IMR-90 (cell line): Measurements from ENCODE around the gene GRIA4. TPM values are rescaled to one million over a fixed set of nuclear protein-coding genes. Genes with fewer than 3 reads are reported as not detected.

Experiments
- ATAC-seq: fragments of 200-7000 bp; cut with Tn5 transposase; 2 replicates; pipeline ENCODE4 v1.9.1; 2020; ENCODE audit warnings: low read depth, mild to moderate bottlenecking, moderate library complexity
- BruUV-seq: library from RNA; stranded (reverse); fragments of 400-500 nt; replicated peaks from 2 replicates; lab custom pipeline; 2021; lab: Mats Ljungman, UMichigan
- CTCF ChIA-PET: fragments of 300-600 bp; formaldehyde crosslinking; extraction: SDS; loops from one replicate; lab custom pipeline; 2021; ENCODE audit warnings: antibody characterized with exemption; lab: Yijun Ruan, JAX
- POLR2A ChIA-PET: fragments of 300-600 bp; sonication (Branson Sonifier 250); formaldehyde crosslinking; loops from one replicate; lab custom pipeline; 2022; ENCODE audit warnings: antibody characterized with exemption; ENCODE audit not compliant: unreplicated experiment; lab: Charles Lee
- DNase-seq: peaks from one replicate; pipeline ENCODE4 v3.0.0; 2013
- H2AFZ ChIP-seq: replicated peaks from 2 replicates; pipeline ENCODE3; 2013; ENCODE audit warnings: low read length, mild to moderate bottlenecking; ENCODE audit not compliant: poor library complexity
- H2AK5ac ChIP-seq: 2 replicates; pipeline ENCODE4 v1.6.1; 2013; ENCODE audit warnings: low read depth, low read length, inconsistent platforms
- H2AK9ac ChIP-seq: replicated peaks from 2 replicates; pipeline ENCODE3; 2013; ENCODE audit warnings: mild to moderate bottlenecking, low read depth, low read length, moderate library complexity; ENCODE audit not compliant: poor library complexity
- H2BK120ac ChIP-seq: 2 replicates; pipeline ENCODE4 v1.6.1; 2013; ENCODE audit warnings: low read depth, low read length, inconsistent platforms
- H2BK15ac ChIP-seq: 3 replicates; pipeline ENCODE4 v1.6.1; 2013; ENCODE audit warnings: low read depth, low read length, inconsistent platforms
- H2BK20ac ChIP-seq: 2 replicates; pipeline ENCODE4 v1.6.1; 2013; ENCODE audit warnings: low read depth, mild to moderate bottlenecking, inconsistent platforms, low read length, moderate library complexity
- H2BK5ac ChIP-seq: 2 replicates; pipeline ENCODE4 v1.6.1; 2013; ENCODE audit warnings: mild to moderate bottlenecking, low read depth, low read length, inconsistent platforms; ENCODE audit not compliant: poor library complexity, severe bottlenecking
- H3K14ac ChIP-seq: replicated peaks from 2 replicates; pipeline ENCODE4 v1.6.1; 2013; ENCODE audit warnings: low read depth, low read length, inconsistent platforms
- H3K18ac ChIP-seq: 2 replicates; pipeline ENCODE4 v1.6.1; 2013; ENCODE audit warnings: low read depth, low read length, control low read depth
- H3K23ac ChIP-seq: 2 replicates; pipeline ENCODE4 v1.6.1; 2013; ENCODE audit warnings: low read depth, low read length, inconsistent platforms
- H3K27ac ChIP-seq: 2 replicates; pipeline ENCODE4 v1.5.1; 2013; ENCODE audit warnings: mild to moderate bottlenecking, control low read depth, low read length; ENCODE audit not compliant: insufficient read depth
- H3K27me3 ChIP-seq: 2 replicates; pipeline ENCODE4 v1.6.1; 2013; ENCODE audit warnings: low read length; ENCODE audit not compliant: control insufficient read depth, insufficient read depth
- H3K36me3 ChIP-seq: 2 replicates; pipeline ENCODE4 v1.6.1; 2013; ENCODE audit warnings: low read length, mixed read lengths; ENCODE audit not compliant: control insufficient read depth, insufficient read depth
- H3K4ac ChIP-seq: 2 replicates; pipeline ENCODE4 v1.6.1; 2013; ENCODE audit warnings: low read depth, low read length, inconsistent platforms
- H3K4me1 ChIP-seq: 2 replicates; pipeline ENCODE4 v1.6.1; 2013; ENCODE audit warnings: low read length, mixed read lengths; ENCODE audit not compliant: control insufficient read depth, insufficient read depth
- H3K4me2 ChIP-seq: 2 replicates; pipeline ENCODE4 v1.6.1; 2013; ENCODE audit warnings: low read depth, mild to moderate bottlenecking, control low read depth, low read length, moderate library complexity
- H3K4me3 ChIP-seq: 2 replicates; pipeline ENCODE4 v1.5.1; 2013; ENCODE audit warnings: low read depth, mild to moderate bottlenecking, control low read depth, low read length, moderate library complexity; ENCODE audit not compliant: insufficient read depth
- H3K56ac ChIP-seq: 2 replicates; pipeline ENCODE4 v1.6.1; 2013; ENCODE audit warnings: low read length, inconsistent platforms; ENCODE audit not compliant: insufficient read depth; ENCODE audit errors: extremely low read depth
- H3K79me1 ChIP-seq, 2 experiments: 2 replicates each; pipeline ENCODE4 v1.6.1; 2013; ENCODE audit warnings: low read length in 2 of 2, inconsistent platforms in 1 of 2, low read depth in 1 of 2
- H3K9ac ChIP-seq: 2 replicates; pipeline ENCODE4 v1.6.1; 2013; ENCODE audit warnings: low read depth, low read length, control low read depth
- H3K9me1 ChIP-seq: 2 replicates; pipeline ENCODE4 v1.6.1; 2013; ENCODE audit warnings: low read length, inconsistent platforms; ENCODE audit not compliant: insufficient read depth
- H3K9me3 ChIP-seq: 2 replicates; pipeline ENCODE4 v1.6.1; 2013; ENCODE audit warnings: low read length; ENCODE audit not compliant: control insufficient read depth, insufficient read depth
- H4K20me1 ChIP-seq: 2 replicates; pipeline ENCODE4 v1.6.1; 2013; ENCODE audit warnings: low read length, inconsistent platforms; ENCODE audit not compliant: insufficient read depth
- H4K5ac ChIP-seq: 2 replicates; pipeline ENCODE4 v1.6.1; 2013; ENCODE audit warnings: mild to moderate bottlenecking, low read depth, low read length, control low read depth
- H4K8ac ChIP-seq, 2 experiments: 2 replicates each; pipeline ENCODE4 v1.6.1; 2013; ENCODE audit warnings: low read depth in 2 of 2, low read length in 2 of 2, control low read depth in 1 of 2, inconsistent platforms in 1 of 2
- H4K91ac ChIP-seq: 2 replicates; pipeline ENCODE4 v1.6.1; 2013; ENCODE audit warnings: low read depth, low read length, inconsistent platforms; ENCODE audit not compliant: insufficient read depth
- NFE2L2 ChIP-seq: fragments of 150-350 bp; IDR thresholded peaks from 2 replicates; pipeline ENCODE4 v1.6.1; 2016; ENCODE audit warnings: low read depth, mild to moderate bottlenecking, low read length
- RFX5 ChIP-seq: IDR thresholded peaks from 2 replicates; pipeline ENCODE4 v1.8.0; 2012; ENCODE audit warnings: low read depth, mild to moderate bottlenecking, low read length, moderate library complexity
- WGBS, 2 experiments: methylation state at CpG; one replicate each; pipeline versions ENCODE4 v1.1.5 to v1.1.7; 2013; ENCODE audit warnings: missing lambda C conversion rate in 2 of 2; ENCODE audit not compliant: insufficient read length in 1 of 2; ENCODE audit errors: extremely low coverage in 2 of 2; 5-methylcytosine and 5-hydroxymethylcytosine counted together
- dilution Hi-C: fragments of 300-500 bp; cut with HindIII; formaldehyde crosslinking; loops from one replicate; pipeline ENCODE4 v1.14.3; 2018; ENCODE audit warnings: low sequenced_read_pairs; ENCODE audit not compliant: unreplicated experiment
- in situ Hi-C: fragments of 300-500 bp; cut with MboI; formaldehyde crosslinking; loops from 3 replicates; pipeline ENCODE4 v1.14.3; 2019; ENCODE audit warnings: low sequenced_read_pairs, inconsistent platforms, mixed read lengths
- intact Hi-C: fragments of 100-400 bp; cut with micrococcal nuclease; formaldehyde crosslinking; loops from 2 replicates; pipeline ENCODE4 v1.10.0; 2022
- polyA plus RNA-seq, 3 experiments: library from polyadenylated mRNA; depleted of rRNA; stranded (reverse); fragments of >200 nt; gene quantifications; 2 replicates each; pipeline ENCODE4 v1.2.3, GENCODE V29; 2012; ENCODE audit warnings: low replicate concordance in 1 of 3
- total RNA-seq: library from RNA; depleted of rRNA; stranded (reverse); fragments of >200 nt; gene quantifications from 2 replicates; pipeline ENCODE4 v1.2.3, GENCODE V29; 2012
- TF ChIP-seq, protein P1 (sequence below): fragments of 150-350 bp; IDR thresholded peaks from 2 replicates; pipeline ENCODE4 v1.6.1; 2017; ENCODE audit warnings: mild to moderate bottlenecking, antibody characterized with exemption, low read length, low read depth

GRIA4 gene
- total and polyA plus RNA-seq, 2 of the 4 experiments (the other 2 are of a cell fraction): 0.36 to 1.0 TPM

DNA sequence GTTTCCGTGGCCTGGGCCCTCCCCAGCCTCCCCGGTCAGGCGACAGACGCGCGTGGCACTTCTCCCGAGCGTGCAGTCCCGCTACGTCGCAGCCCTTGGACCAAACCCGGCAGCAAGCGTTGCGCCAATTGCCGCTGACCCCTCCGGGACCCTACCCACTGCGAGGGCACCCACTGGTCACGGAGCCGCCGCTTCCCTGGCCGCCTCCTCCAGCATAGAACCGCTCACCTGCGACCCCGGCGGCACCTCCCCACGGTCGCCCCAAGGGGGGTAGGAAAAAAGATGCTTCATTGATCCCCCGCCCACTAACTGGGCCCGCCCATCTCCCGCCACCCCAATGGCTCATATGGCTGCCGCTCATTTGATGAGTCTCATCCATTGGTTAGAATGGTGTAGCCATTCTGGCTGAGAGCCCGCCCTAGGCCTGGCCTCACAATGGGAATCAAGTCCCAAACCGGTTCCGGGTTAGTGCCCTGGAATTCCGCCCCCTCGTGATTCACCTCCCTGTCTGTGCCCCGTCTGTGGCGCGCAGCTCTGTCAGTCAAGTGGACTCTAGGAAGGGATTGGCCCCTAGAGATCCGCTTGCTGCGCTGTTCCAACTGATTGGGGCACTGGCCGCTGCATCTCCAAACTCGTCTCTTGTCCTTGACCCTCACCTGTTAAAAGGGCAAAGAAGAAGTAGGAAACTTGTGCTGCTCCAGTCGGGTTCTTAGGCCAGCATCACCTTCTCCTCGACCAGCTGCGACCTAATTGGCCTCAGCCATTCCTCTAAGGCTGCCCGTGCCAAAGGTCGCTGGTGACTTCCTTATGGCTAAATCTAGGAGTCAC, 412.3 kb downstream of the GRIA4 start, which contains the start of gene MSANTD4 (continued):
- TF ChIP-seq, protein P1, sequence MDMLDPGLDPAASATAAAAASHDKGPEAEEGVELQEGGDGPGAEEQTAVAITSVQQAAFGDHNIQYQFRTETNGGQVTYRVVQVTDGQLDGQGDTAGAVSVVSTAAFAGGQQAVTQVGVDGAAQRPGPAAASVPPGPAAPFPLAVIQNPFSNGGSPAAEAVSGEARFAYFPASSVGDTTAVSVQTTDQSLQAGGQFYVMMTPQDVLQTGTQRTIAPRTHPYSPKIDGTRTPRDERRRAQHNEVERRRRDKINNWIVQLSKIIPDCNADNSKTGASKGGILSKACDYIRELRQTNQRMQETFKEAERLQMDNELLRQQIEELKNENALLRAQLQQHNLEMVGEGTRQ: peak; percentile 70
- TF ChIP-seq NFE2L2: no peak

GRCh38 chr11:106022795-106023275, 413.0 kb downstream of the GRIA4 start:
- H2AK5ac ChIP-seq: peak overlapping the region; percentile 5; the same call in 1 of the 2 replicates
- dilution Hi-C loops: no loop called here
- no peak for ATAC-seq
- no peaks in the 10 kb centered on the region; the same call in 1 of the 2 replicates for H3K4me1 ChIP-seq
- H2AK9ac ChIP-seq: peak overlapping the region; percentile 84
- ChIA-PET CTCF (interaction anchor here (0.6 to 0.7 kb wide), 2 partner anchors 54 to 82 kb away, joined by 3 read pairs; partner anchors contain the start of genes AASDHPPT and KBTBD3), POLR2A (no interaction called here)
- 0 out of 3 replicates have a peak overlapping the region, but pooled peaks have one; percentile 86 for H2BK15ac ChIP-seq
- H2BK120ac ChIP-seq: no peak overlapping the region
- no peak overlapping the region for H3K56ac ChIP-seq
- H2AFZ ChIP-seq: peak overlapping the region; percentile 99
- H3K14ac ChIP-seq: no peak overlapping the region
- peak overlapping the region; percentile 97 for H4K5ac ChIP-seq
- no peak overlapping the region for H3K23ac ChIP-seq
- H3K27ac ChIP-seq: peak overlapping the region; percentile 35
- H2BK5ac ChIP-seq: peak overlapping the region; percentile 23
- TF ChIP-seq RFX5: no peak
- no peak overlapping the region for H3K18ac ChIP-seq
- BruUV-seq: no TSS peak
- peak overlapping the region; percentile 93 for H4K91ac ChIP-seq
- H3K36me3 ChIP-seq: no peaks in the 10 kb centered on the region
- intact Hi-C loops: loop anchor here (2.0 kb wide), 1 partner anchor 54 kb away; the partner anchor contains the start of genes AASDHPPT and KBTBD3
- WGBS, 2 experiments: 87 to 100% methylated on average over 2 to 5 of the region's 7 CpGs
- H3K9ac ChIP-seq: peak overlapping the region; percentile 11; the same call in 1 of the 2 replicates
- H3K4ac ChIP-seq: peak overlapping the region; percentile 91
- peak overlapping the region; percentile 77 for H3K4me2 ChIP-seq
- peak overlapping the region; percentile 58 for H3K4me3 ChIP-seq
- H3K9me3 ChIP-seq: no peaks in the 10 kb centered on the region
- no peaks in the 10 kb centered on the region for H3K9me1 ChIP-seq
- H3K27me3 ChIP-seq: no peaks in the 10 kb centered on the region
- H2BK20ac ChIP-seq: no peak overlapping the region
- DNase-seq: no peak
- peaks cover 10 to 26% of the 10 kb centered on the region in 2 experiments for H3K79me1 ChIP-seq
- no peaks in the 10 kb centered on the region for H4K20me1 ChIP-seq
- in situ Hi-C loops: no loop called here
- H4K8ac ChIP-seq: peak overlapping the region; percentile 96 to 100
